IMR-90 (cell line): ENCODE measurements around the gene NDUFA1. TPM values are rescaled to one million over a fixed set of nuclear protein-coding genes. Genes with fewer than 3 reads are reported as not detected.

Source experiments
- ATAC-seq: fragments of 200-7000 bp; cut with Tn5 transposase; 2 replicates; pipeline ENCODE4 v1.9.1; 2020; ENCODE audit warnings: low read depth, mild to moderate bottlenecking, moderate library complexity
- BruUV-seq: library from RNA; stranded (reverse); fragments of 400-500 nt; replicated peaks from 2 replicates; lab custom pipeline; 2021; lab: Mats Ljungman, UMichigan
- CTCF ChIA-PET: fragments of 300-600 bp; formaldehyde crosslinking; extraction: SDS; loops from one replicate; lab custom pipeline; 2021; ENCODE audit warnings: antibody characterized with exemption; lab: Yijun Ruan, JAX
- POLR2A ChIA-PET: fragments of 300-600 bp; sonication (Branson Sonifier 250); formaldehyde crosslinking; loops from one replicate; lab custom pipeline; 2022; ENCODE audit warnings: antibody characterized with exemption; ENCODE audit not compliant: unreplicated experiment; lab: Charles Lee
- DNase-seq: peaks from one replicate; pipeline ENCODE4 v3.0.0; 2013
- H2AFZ ChIP-seq: replicated peaks from 2 replicates; pipeline ENCODE3; 2013; ENCODE audit warnings: low read length, mild to moderate bottlenecking; ENCODE audit not compliant: poor library complexity
- H2AK5ac ChIP-seq: 2 replicates; pipeline ENCODE4 v1.6.1; 2013; ENCODE audit warnings: low read depth, low read length, inconsistent platforms
- H2AK9ac ChIP-seq: replicated peaks from 2 replicates; pipeline ENCODE3; 2013; ENCODE audit warnings: mild to moderate bottlenecking, low read depth, low read length, moderate library complexity; ENCODE audit not compliant: poor library complexity
- H2BK120ac ChIP-seq: 2 replicates; pipeline ENCODE4 v1.6.1; 2013; ENCODE audit warnings: low read depth, low read length, inconsistent platforms
- H2BK15ac ChIP-seq: 3 replicates; pipeline ENCODE4 v1.6.1; 2013; ENCODE audit warnings: low read depth, low read length, inconsistent platforms
- H2BK20ac ChIP-seq: 2 replicates; pipeline ENCODE4 v1.6.1; 2013; ENCODE audit warnings: low read depth, mild to moderate bottlenecking, inconsistent platforms, low read length, moderate library complexity
- H2BK5ac ChIP-seq: 2 replicates; pipeline ENCODE4 v1.6.1; 2013; ENCODE audit warnings: mild to moderate bottlenecking, low read depth, low read length, inconsistent platforms; ENCODE audit not compliant: poor library complexity, severe bottlenecking
- H3K14ac ChIP-seq: replicated peaks from 2 replicates; pipeline ENCODE4 v1.6.1; 2013; ENCODE audit warnings: low read depth, low read length, inconsistent platforms
- H3K18ac ChIP-seq: 2 replicates; pipeline ENCODE4 v1.6.1; 2013; ENCODE audit warnings: low read depth, low read length, control low read depth
- H3K23ac ChIP-seq: 2 replicates; pipeline ENCODE4 v1.6.1; 2013; ENCODE audit warnings: low read depth, low read length, inconsistent platforms
- H3K27ac ChIP-seq: 2 replicates; pipeline ENCODE4 v1.5.1; 2013; ENCODE audit warnings: mild to moderate bottlenecking, control low read depth, low read length; ENCODE audit not compliant: insufficient read depth
- H3K27me3 ChIP-seq: 2 replicates; pipeline ENCODE4 v1.6.1; 2013; ENCODE audit warnings: low read length; ENCODE audit not compliant: control insufficient read depth, insufficient read depth
- H3K36me3 ChIP-seq: 2 replicates; pipeline ENCODE4 v1.6.1; 2013; ENCODE audit warnings: low read length, mixed read lengths; ENCODE audit not compliant: control insufficient read depth, insufficient read depth
- H3K4ac ChIP-seq: 2 replicates; pipeline ENCODE4 v1.6.1; 2013; ENCODE audit warnings: low read depth, low read length, inconsistent platforms
- H3K4me1 ChIP-seq: 2 replicates; pipeline ENCODE4 v1.6.1; 2013; ENCODE audit warnings: low read length, mixed read lengths; ENCODE audit not compliant: control insufficient read depth, insufficient read depth
- H3K4me2 ChIP-seq: 2 replicates; pipeline ENCODE4 v1.6.1; 2013; ENCODE audit warnings: low read depth, mild to moderate bottlenecking, control low read depth, low read length, moderate library complexity
- H3K4me3 ChIP-seq: 2 replicates; pipeline ENCODE4 v1.5.1; 2013; ENCODE audit warnings: low read depth, mild to moderate bottlenecking, control low read depth, low read length, moderate library complexity; ENCODE audit not compliant: insufficient read depth
- H3K56ac ChIP-seq: 2 replicates; pipeline ENCODE4 v1.6.1; 2013; ENCODE audit warnings: low read length, inconsistent platforms; ENCODE audit not compliant: insufficient read depth; ENCODE audit errors: extremely low read depth
- H3K79me1 ChIP-seq, 2 experiments: 2 replicates each; pipeline ENCODE4 v1.6.1; 2013; ENCODE audit warnings: low read length in 2 of 2, inconsistent platforms in 1 of 2, low read depth in 1 of 2
- H3K9ac ChIP-seq: 2 replicates; pipeline ENCODE4 v1.6.1; 2013; ENCODE audit warnings: low read depth, low read length, control low read depth
- H3K9me1 ChIP-seq: 2 replicates; pipeline ENCODE4 v1.6.1; 2013; ENCODE audit warnings: low read length, inconsistent platforms; ENCODE audit not compliant: insufficient read depth
- H3K9me3 ChIP-seq: 2 replicates; pipeline ENCODE4 v1.6.1; 2013; ENCODE audit warnings: low read length; ENCODE audit not compliant: control insufficient read depth, insufficient read depth
- H4K20me1 ChIP-seq: 2 replicates; pipeline ENCODE4 v1.6.1; 2013; ENCODE audit warnings: low read length, inconsistent platforms; ENCODE audit not compliant: insufficient read depth
- H4K5ac ChIP-seq: 2 replicates; pipeline ENCODE4 v1.6.1; 2013; ENCODE audit warnings: mild to moderate bottlenecking, low read depth, low read length, control low read depth
- H4K8ac ChIP-seq, 2 experiments: 2 replicates each; pipeline ENCODE4 v1.6.1; 2013; ENCODE audit warnings: low read depth in 2 of 2, low read length in 2 of 2, control low read depth in 1 of 2, inconsistent platforms in 1 of 2
- H4K91ac ChIP-seq: 2 replicates; pipeline ENCODE4 v1.6.1; 2013; ENCODE audit warnings: low read depth, low read length, inconsistent platforms; ENCODE audit not compliant: insufficient read depth
- BHLHE40 ChIP-seq: fragments of 150-350 bp; IDR thresholded peaks from 2 replicates; pipeline ENCODE4 v1.6.1; 2016; ENCODE audit warnings: mild to moderate bottlenecking, low read depth, low read length
- CEBPB ChIP-seq: IDR thresholded peaks from 2 replicates; pipeline ENCODE4 v1.6.1; 2012; ENCODE audit warnings: low read depth, low read length, improper control_type of control experiment
- ELK1 ChIP-seq: fragments of 150-350 bp; IDR thresholded peaks from 2 replicates; pipeline ENCODE4 v1.6.1; 2016; ENCODE audit warnings: low read depth, mild to moderate bottlenecking, low read length, moderate library complexity, borderline replicate concordance
- FOS ChIP-seq: fragments of 150-350 bp; IDR thresholded peaks from 2 replicates; pipeline ENCODE4 v1.6.1; 2016; ENCODE audit warnings: low read depth, low read length
- MAFK ChIP-seq: IDR thresholded peaks from 2 replicates; pipeline ENCODE4 v1.6.1; 2012; ENCODE audit warnings: low read depth, low read length, improper control_type of control experiment
- NFE2L2 ChIP-seq: fragments of 150-350 bp; IDR thresholded peaks from 2 replicates; pipeline ENCODE4 v1.6.1; 2016; ENCODE audit warnings: low read depth, mild to moderate bottlenecking, low read length
- POLR2A ChIP-seq: IDR thresholded peaks from 2 replicates; pipeline ENCODE4 v1.6.1; 2012; ENCODE audit warnings: mild to moderate bottlenecking, low read depth, low read length
- RAD21 ChIP-seq: IDR thresholded peaks from 2 replicates; pipeline ENCODE4 v1.6.1; 2012; ENCODE audit warnings: low read length, improper control_type of control experiment
- RCOR1 ChIP-seq: IDR thresholded peaks from 2 replicates; pipeline ENCODE4 v1.6.1; 2012; ENCODE audit warnings: mild to moderate bottlenecking, low read length, improper control_type of control experiment; ENCODE audit not compliant: insufficient replicate concordance
- RFX5 ChIP-seq: IDR thresholded peaks from 2 replicates; pipeline ENCODE4 v1.8.0; 2012; ENCODE audit warnings: low read depth, mild to moderate bottlenecking, low read length, moderate library complexity
- SMC3 ChIP-seq: fragments of 150-350 bp; IDR thresholded peaks from 2 replicates; pipeline ENCODE4 v1.6.1; 2016; ENCODE audit warnings: low read depth, mild to moderate bottlenecking, antibody characterized with exemption, low read length, moderate library complexity
- USF2 ChIP-seq: fragments of 150-350 bp; IDR thresholded peaks from 2 replicates; pipeline ENCODE4 v1.6.1; 2017; ENCODE audit warnings: mild to moderate bottlenecking, antibody characterized with exemption, low read length, low read depth
- WGBS, 2 experiments: methylation state at CpG; one replicate each; pipeline versions ENCODE4 v1.1.5 to v1.1.7; 2013; ENCODE audit warnings: missing lambda C conversion rate in 2 of 2; ENCODE audit not compliant: insufficient read length in 1 of 2; ENCODE audit errors: extremely low coverage in 2 of 2; 5-methylcytosine and 5-hydroxymethylcytosine counted together
- dilution Hi-C: fragments of 300-500 bp; cut with HindIII; formaldehyde crosslinking; loops from one replicate; pipeline ENCODE4 v1.14.3; 2018; ENCODE audit warnings: low sequenced_read_pairs; ENCODE audit not compliant: unreplicated experiment
- in situ Hi-C: fragments of 300-500 bp; cut with MboI; formaldehyde crosslinking; loops from 3 replicates; pipeline ENCODE4 v1.14.3; 2019; ENCODE audit warnings: low sequenced_read_pairs, inconsistent platforms, mixed read lengths
- intact Hi-C: fragments of 100-400 bp; cut with micrococcal nuclease; formaldehyde crosslinking; loops from 2 replicates; pipeline ENCODE4 v1.10.0; 2022
- polyA plus RNA-seq, 3 experiments: library from polyadenylated mRNA; depleted of rRNA; stranded (reverse); fragments of >200 nt; gene quantifications; 2 replicates each; pipeline ENCODE4 v1.2.3, GENCODE V29; 2012; ENCODE audit warnings: low replicate concordance in 1 of 3
- total RNA-seq: library from RNA; depleted of rRNA; stranded (reverse); fragments of >200 nt; gene quantifications from 2 replicates; pipeline ENCODE4 v1.2.3, GENCODE V29; 2012

Gene NDUFA1
- total and polyA plus RNA-seq, 2 of the 4 experiments (the other 2 are of a cell fraction) = 12.5 to 90.1 TPM

GRCh38 chrX:119900976-119901375, 29.3 kb downstream of the NDUFA1 start:
- no peak overlapping the region for H4K5ac ChIP-seq
- no peak overlapping the region for H3K9ac ChIP-seq
- BruUV-seq = no TSS peak
- in situ Hi-C loops = no loop called here
- no peaks in the 10 kb centered on the region for H3K79me1 ChIP-seq
- no peak overlapping the region for H2BK15ac ChIP-seq
- intact Hi-C loops = no loop called here
- no peak overlapping the region for H4K8ac ChIP-seq
- no peak overlapping the region for H3K27ac ChIP-seq
- no peaks in the 10 kb centered on the region for H3K27me3 ChIP-seq
- no peak for ATAC-seq
- H2BK20ac ChIP-seq = no peak overlapping the region
- WGBS, 2 experiments = no CpG with 5 or more reads among the region's 1 CpG
- TF ChIP-seq RFX5 (no peak), FOS (no peak), CEBPB (no peak), SMC3 (no peak), RCOR1 (no peak), ELK1 (no peak), MAFK (no peak), POLR2A (no peak), NFE2L2 (no peak), BHLHE40 (no peak), RAD21 (no peak), USF2 (no peak)
- no peak overlapping the region for H2AFZ ChIP-seq
- no peak overlapping the region for H2BK5ac ChIP-seq
- no peaks in the 10 kb centered on the region for H3K9me1 ChIP-seq
- CTCF ChIA-PET = interaction anchor here (0.5 kb wide), 1 partner anchor 222 kb away, joined by 4 read pairs; no protein-coding TSS in a partner anchor
- no peak overlapping the region for H3K18ac ChIP-seq
- POLR2A ChIA-PET = no interaction called here
- no peaks in the 10 kb centered on the region for H3K36me3 ChIP-seq
- no peaks in the 10 kb centered on the region for H3K4me1 ChIP-seq
- no peak overlapping the region for H3K56ac ChIP-seq
- no peak for DNase-seq
- H3K4ac ChIP-seq = no peak overlapping the region
- no peak overlapping the region for H2AK5ac ChIP-seq
- H2BK120ac ChIP-seq = no peak overlapping the region
- no peaks in the 10 kb centered on the region for H4K20me1 ChIP-seq
- H3K4me3 ChIP-seq = no peak overlapping the region
- H3K4me2 ChIP-seq = no peak overlapping the region
- H3K23ac ChIP-seq = no peak overlapping the region
- no peaks in the 10 kb centered on the region for H3K9me3 ChIP-seq
- no peak overlapping the region for H3K14ac ChIP-seq
- dilution Hi-C loops = no loop called here
- H2AK9ac ChIP-seq = no peak overlapping the region
- no peak overlapping the region for H4K91ac ChIP-seq
